22Rv1 (cell line): ENCODE measurements around the gene FHIT.

Source experiments
- ZFX ChIP-seq: fragments of 450-650 bp; IDR thresholded peaks from 2 replicates; pipeline ENCODE4 v1.6.1; 2017; ENCODE audit warnings: antibody characterized with exemption, borderline replicate concordance
- TF ChIP-seq, protein P1 (sequence below): fragments of 450-650 bp; IDR thresholded peaks from 2 replicates; pipeline ENCODE4 v1.5.1; 2017; ENCODE audit warnings: mild to moderate bottlenecking

DNA sequence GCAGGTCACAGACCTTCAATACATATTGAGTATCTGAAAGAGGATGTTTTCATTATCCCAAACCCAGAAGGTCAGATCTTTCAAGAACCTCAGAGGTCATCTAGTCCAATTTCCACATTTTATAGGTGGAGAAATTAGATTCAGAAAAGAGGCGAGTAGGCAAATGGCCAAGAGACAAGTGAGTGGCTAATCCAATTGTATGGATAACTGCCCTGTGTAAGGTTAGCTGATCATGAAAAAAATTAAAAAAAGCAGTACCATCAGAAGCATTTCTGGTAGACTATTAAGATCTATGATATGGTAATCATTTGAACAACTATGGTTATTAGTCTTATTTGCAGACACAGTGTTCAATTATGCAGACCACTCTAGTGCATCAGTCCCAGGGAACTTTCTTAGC, 1540.7 kb downstream of the FHIT start:
- TF ChIP-seq, protein P1, sequence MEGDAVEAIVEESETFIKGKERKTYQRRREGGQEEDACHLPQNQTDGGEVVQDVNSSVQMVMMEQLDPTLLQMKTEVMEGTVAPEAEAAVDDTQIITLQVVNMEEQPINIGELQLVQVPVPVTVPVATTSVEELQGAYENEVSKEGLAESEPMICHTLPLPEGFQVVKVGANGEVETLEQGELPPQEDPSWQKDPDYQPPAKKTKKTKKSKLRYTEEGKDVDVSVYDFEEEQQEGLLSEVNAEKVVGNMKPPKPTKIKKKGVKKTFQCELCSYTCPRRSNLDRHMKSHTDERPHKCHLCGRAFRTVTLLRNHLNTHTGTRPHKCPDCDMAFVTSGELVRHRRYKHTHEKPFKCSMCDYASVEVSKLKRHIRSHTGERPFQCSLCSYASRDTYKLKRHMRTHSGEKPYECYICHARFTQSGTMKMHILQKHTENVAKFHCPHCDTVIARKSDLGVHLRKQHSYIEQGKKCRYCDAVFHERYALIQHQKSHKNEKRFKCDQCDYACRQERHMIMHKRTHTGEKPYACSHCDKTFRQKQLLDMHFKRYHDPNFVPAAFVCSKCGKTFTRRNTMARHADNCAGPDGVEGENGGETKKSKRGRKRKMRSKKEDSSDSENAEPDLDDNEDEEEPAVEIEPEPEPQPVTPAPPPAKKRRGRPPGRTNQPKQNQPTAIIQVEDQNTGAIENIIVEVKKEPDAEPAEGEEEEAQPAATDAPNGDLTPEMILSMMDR: no peak
- TF ChIP-seq ZFX: no peak
